Prostate gland (tissue), 2 donors: ENCODE measurements around the gene ZNF669.
"Not testable (repeated sequence)": the region's sequence is repeated elsewhere in the genome, so short reads cannot be mapped to it uniquely, and the experiment has no call there.

Experiments
- POLR2A ChIP-seq: fragments of 450-650 bp; IDR thresholded peaks from one replicate; pipeline ENCODE4 v1.6.1; 2016; ENCODE audit warnings: antibody characterized with exemption, mild to moderate bottlenecking
- TF ChIP-seq, protein P1 (sequence below), 4 experiments: fragments of 200-600 bp in 2 of 4; fragments of 450-650 bp in 2 of 4; sonication (generic) in 2 of 4; IDR thresholded peaks; 1 replicate in 3 of 4; 2 replicates in 1 of 4; pipeline ENCODE4 v1.5.1; 2016 to 2019; ENCODE audit warnings: antibody characterized with exemption in 4 of 4, mild to moderate bottlenecking in 2 of 4, moderate library complexity in 2 of 4

DNA sequence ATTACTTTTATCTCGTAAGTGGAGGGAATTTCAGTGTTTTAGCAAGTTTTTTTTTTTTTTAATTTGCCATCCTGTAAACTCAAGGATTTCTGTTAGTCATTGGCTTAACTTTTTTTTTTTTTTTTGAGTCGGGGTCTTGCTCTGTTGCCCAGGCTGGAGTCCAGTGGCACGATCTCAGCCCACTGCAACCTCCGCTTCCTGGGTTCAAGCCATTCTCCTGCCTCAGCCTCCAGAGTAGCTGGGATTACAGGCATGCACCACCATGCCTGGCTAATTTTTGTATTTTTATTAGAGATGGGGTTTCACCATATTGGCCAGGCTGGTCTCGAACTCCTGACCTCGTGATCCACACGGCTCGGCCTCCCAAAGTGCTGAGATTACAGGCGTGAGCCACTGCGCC lies 43.0 kb upstream of the ZNF669 start:
- TF ChIP-seq POLR2A: not testable (repeated sequence)
- TF ChIP-seq, protein P1, sequence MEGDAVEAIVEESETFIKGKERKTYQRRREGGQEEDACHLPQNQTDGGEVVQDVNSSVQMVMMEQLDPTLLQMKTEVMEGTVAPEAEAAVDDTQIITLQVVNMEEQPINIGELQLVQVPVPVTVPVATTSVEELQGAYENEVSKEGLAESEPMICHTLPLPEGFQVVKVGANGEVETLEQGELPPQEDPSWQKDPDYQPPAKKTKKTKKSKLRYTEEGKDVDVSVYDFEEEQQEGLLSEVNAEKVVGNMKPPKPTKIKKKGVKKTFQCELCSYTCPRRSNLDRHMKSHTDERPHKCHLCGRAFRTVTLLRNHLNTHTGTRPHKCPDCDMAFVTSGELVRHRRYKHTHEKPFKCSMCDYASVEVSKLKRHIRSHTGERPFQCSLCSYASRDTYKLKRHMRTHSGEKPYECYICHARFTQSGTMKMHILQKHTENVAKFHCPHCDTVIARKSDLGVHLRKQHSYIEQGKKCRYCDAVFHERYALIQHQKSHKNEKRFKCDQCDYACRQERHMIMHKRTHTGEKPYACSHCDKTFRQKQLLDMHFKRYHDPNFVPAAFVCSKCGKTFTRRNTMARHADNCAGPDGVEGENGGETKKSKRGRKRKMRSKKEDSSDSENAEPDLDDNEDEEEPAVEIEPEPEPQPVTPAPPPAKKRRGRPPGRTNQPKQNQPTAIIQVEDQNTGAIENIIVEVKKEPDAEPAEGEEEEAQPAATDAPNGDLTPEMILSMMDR (IDR thresholded peaks at IDR 0.05): not testable (repeated sequence)
